Ovary (tissue), 9 donors: Measurements from ENCODE around the gene DNAJC21. TPM values are rescaled to one million over a fixed set of nuclear protein-coding genes. Genes with fewer than 3 reads are reported as not detected.
"Not testable (repeated sequence)": the region's sequence is repeated elsewhere in the genome, so short reads cannot be mapped to it uniquely, and the experiment has no call there.

ENCODE experiments used
- DNase-seq, 5 donors: peaks; one replicate each; pipeline ENCODE4 v3.0.0-alpha.2; 2019 to 2020
- H3K27ac ChIP-seq, 2 donors: fragments of 200-600 bp; one replicate each; pipeline versions ENCODE4 v1.5.1 to v1.8.0; 2019 to 2022
- H3K27me3 ChIP-seq: fragments of 200-600 bp; one replicate; pipeline ENCODE4 v1.8.0; 2022
- H3K36me3 ChIP-seq: fragments of 200-600 bp; sonication (generic); one replicate; pipeline ENCODE4 v1.5.1; 2019
- H3K4me1 ChIP-seq: one replicate; pipeline ENCODE4 v1.8.1; 2013; ENCODE audit warnings: mild to moderate bottlenecking, moderate library complexity; ENCODE audit not compliant: insufficient read depth
- H3K4me3 ChIP-seq: fragments of 200-600 bp; sonication (generic); one replicate; pipeline ENCODE4 v1.5.1; 2017
- H3K9me3 ChIP-seq, 2 donors: fragments of 200-600 bp in 1 of 2; sonication (generic) in 1 of 2; one replicate each; pipeline versions ENCODE4 v1.5.1 to v1.8.1; 2013 to 2019; ENCODE audit warnings: mild to moderate bottlenecking in 1 of 2, moderate library complexity in 1 of 2
- EP300 ChIP-seq: sonication (generic); formaldehyde crosslinking; IDR thresholded peaks from one replicate; pipeline ENCODE4 v1.6.1; 2017; ENCODE audit warnings: antibody characterized with exemption
- POLR2A ChIP-seq: fragments of 450-650 bp; IDR thresholded peaks from one replicate; pipeline ENCODE4 v1.6.1; 2017; ENCODE audit warnings: antibody characterized with exemption, mild to moderate bottlenecking, moderate library complexity
- WGBS, 3 donors: extraction: QIAGEN DNeasy Blood & Tissue Kit in 1 of 3; methylation state at CpG; one replicate each; pipeline versions ENCODE4 v1.1.5 to v1.1.7; 2013 to 2017; 5-methylcytosine and 5-hydroxymethylcytosine counted together
- intact Hi-C, 4 donors: fragments of 100-400 bp; cut with DNase I; formaldehyde crosslinking; loops; one replicate each; pipeline versions ENCODE4 v1.11.0 to v1.15.1; 2022 to 2023
- polyA plus RNA-seq, 2 donors: library from polyadenylated mRNA; stranded (reverse); fragments of 200-250 nt in 1 of 2; fragments of 350-450 nt in 1 of 2; fragmentation: Illumina TruSeq in 1 of 2; extraction: RNeasy Lipid Tissue Mini Kit (QIAGEN cat#74804) in 1 of 2; gene quantifications; one replicate each; pipeline ENCODE4 v1.2.3, GENCODE V29; 2013 to 2014
- total RNA-seq, 7 donors: library from RNA; depleted of rRNA in 2 of 7; stranded (reverse); fragments of >200 nt in 2 of 7; fragmentation: NEBNext Ultra II Directional in 3 of 7; extraction: Animal tissue kit (Norgen Biotek cat#: 25700) in 3 of 7; gene quantifications; one replicate each; pipeline versions ENCODE4 v1.1.0 to v1.2.4, GENCODE V29; 2016 to 2023
- TF ChIP-seq, protein P1 (sequence below), 3 donors: fragments of 450-650 bp in 2 of 3; fragments of 200-600 bp in 1 of 3; IDR thresholded peaks; one replicate each; pipeline versions ENCODE4 v1.5.1 to v1.8.0; 2016 to 2022; ENCODE audit warnings: antibody characterized with exemption in 3 of 3, mild to moderate bottlenecking in 1 of 3
- donor health status: DM: no; HTN: no; CAD: no; lungs with moderate emphysema.
- donor health status: DM: no; HTN: no; CAD: no.
- donor health status: Bipolar disorder and iron deficiency.
- donor health status: DM: yes; HTN: yes; CAD: no.
- donor health status: DM: no; HTN: no; CAD: no.
- donor health status: DM: yes; HTN: yes; CAD: no.

The DNAJC21 gene
- total and polyA plus RNA-seq, 9 donors, result 19.4 to 38.7 (median 31.8) TPM

- WGBS, 3 donors, result 56 to 81% (median 74%) methylated on average over 1 of the region's 1 CpG
- intact Hi-C loops, result no loop called here
Measured at GRCh38 chr5:34970552-34970951, 41.2 kb downstream of the DNAJC21 start.

GRCh38 chr5:34971655-34972054, 42.3 kb downstream of the DNAJC21 start:
- intact Hi-C loops, H3K4me3 ChIP-seq, H3K27me3 ChIP-seq, H3K27ac ChIP-seq, H3K4me1 ChIP-seq, H3K36me3 ChIP-seq, DNase-seq, H3K9me3 ChIP-seq: not testable (repeated sequence)
- WGBS, 3 donors, result 90 to 98% (median 94%) methylated on average over 3 to 4 of the region's 4 CpGs

More at GRCh38 chr5:34970552-34970951, 41.2 kb downstream of the DNAJC21 start:
- no peak overlapping the region for H3K4me3 ChIP-seq
- no peak for DNase-seq
- H3K27me3 ChIP-seq, result no peaks in the 10 kb centered on the region
- H3K9me3 ChIP-seq, result no peaks in the 10 kb centered on the region
- H3K27ac ChIP-seq, result no peak overlapping the region
- H3K36me3 ChIP-seq, result no peaks in the 10 kb centered on the region
- TF ChIP-seq EP300 (no peak), POLR2A (no peak)
- TF ChIP-seq, protein P1, sequence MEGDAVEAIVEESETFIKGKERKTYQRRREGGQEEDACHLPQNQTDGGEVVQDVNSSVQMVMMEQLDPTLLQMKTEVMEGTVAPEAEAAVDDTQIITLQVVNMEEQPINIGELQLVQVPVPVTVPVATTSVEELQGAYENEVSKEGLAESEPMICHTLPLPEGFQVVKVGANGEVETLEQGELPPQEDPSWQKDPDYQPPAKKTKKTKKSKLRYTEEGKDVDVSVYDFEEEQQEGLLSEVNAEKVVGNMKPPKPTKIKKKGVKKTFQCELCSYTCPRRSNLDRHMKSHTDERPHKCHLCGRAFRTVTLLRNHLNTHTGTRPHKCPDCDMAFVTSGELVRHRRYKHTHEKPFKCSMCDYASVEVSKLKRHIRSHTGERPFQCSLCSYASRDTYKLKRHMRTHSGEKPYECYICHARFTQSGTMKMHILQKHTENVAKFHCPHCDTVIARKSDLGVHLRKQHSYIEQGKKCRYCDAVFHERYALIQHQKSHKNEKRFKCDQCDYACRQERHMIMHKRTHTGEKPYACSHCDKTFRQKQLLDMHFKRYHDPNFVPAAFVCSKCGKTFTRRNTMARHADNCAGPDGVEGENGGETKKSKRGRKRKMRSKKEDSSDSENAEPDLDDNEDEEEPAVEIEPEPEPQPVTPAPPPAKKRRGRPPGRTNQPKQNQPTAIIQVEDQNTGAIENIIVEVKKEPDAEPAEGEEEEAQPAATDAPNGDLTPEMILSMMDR (IDR thresholded peaks at IDR 0.05), result no peak
- H3K4me1 ChIP-seq, result no peaks in the 10 kb centered on the region

GRCh38 chr5:34976347-34976746, 47.0 kb downstream of the DNAJC21 start:
- TF ChIP-seq EP300 (no peak), POLR2A (no peak)
- TF ChIP-seq, protein P1 (IDR thresholded peaks at IDR 0.05), result no peak
- Histone ChIP-seq H3K4me3 (no peak overlapping the region), H3K27me3 (no peaks in the 10 kb centered on the region), H3K4me1 (no peaks in the 10 kb centered on the region), H3K27ac (no peak overlapping the region), H3K9me3 (no peaks in the 10 kb centered on the region), H3K36me3 (no peaks in the 10 kb centered on the region)
- intact Hi-C loops, result no loop called here
- no peak for DNase-seq
- 80 to 93% (median 83%) methylated on average over 5 of the region's 5 CpGs for WGBS, 3 donors

GRCh38 chr5:34977934-34978613, 48.7 kb downstream of the DNAJC21 start:
- 45 to 77% (median 48%) methylated on average over 2 of the region's 2 CpGs for WGBS, 3 donors
- DNase-seq, result no peak
- H3K4me3 ChIP-seq, result no peak overlapping the region
- no peaks in the 10 kb centered on the region for H3K36me3 ChIP-seq
- H3K27me3 ChIP-seq, result no peaks in the 10 kb centered on the region
- no peaks in the 10 kb centered on the region for H3K4me1 ChIP-seq
- TF ChIP-seq, protein P1 (IDR thresholded peaks at IDR 0.05), result no peak
- TF ChIP-seq POLR2A (no peak), EP300 (no peak)
- no peak overlapping the region for H3K27ac ChIP-seq
- intact Hi-C loops, result no loop called here
- no peaks in the 10 kb centered on the region for H3K9me3 ChIP-seq

GRCh38 chr5:34978681-34979080, 49.3 kb downstream of the DNAJC21 start:
- no peak overlapping the region for H3K27ac ChIP-seq
- intact Hi-C loops, result no loop called here
- H3K4me3 ChIP-seq, result no peak overlapping the region

More at GRCh38 chr5:34978681-34979080, 49.3 kb downstream of the DNAJC21 start:
- Histone ChIP-seq H3K9me3 (no peaks in the 10 kb centered on the region), H3K27me3 (no peaks in the 10 kb centered on the region), H3K36me3 (no peaks in the 10 kb centered on the region), H3K4me1 (no peaks in the 10 kb centered on the region)
- no peak for DNase-seq
- no peak for TF ChIP-seq POLR2A
- no peak for TF ChIP-seq EP300
- TF ChIP-seq, protein P1 (IDR thresholded peaks at IDR 0.05), result no peak
- 53 to 70% (median 69%) methylated on average over 4 of the region's 4 CpGs for WGBS, 3 donors
